Naive thymus-derived CD4-positive, alpha-beta T cell (primary cell): ENCODE data around the gene ZNF71. TPM values are rescaled to one million over a fixed set of nuclear protein-coding genes. Genes with fewer than 3 reads are reported as not detected.
A peak's percentile ranks its signal among the peaks of the same experiment; 100 is the strongest.

ENCODE experiments used
- ATAC-seq: fragments of 150-1000 bp; cut with Tn5 transposase; 2 replicates; pipeline ENCODE4 v1.10.0; 2021; ENCODE audit warnings: mild to moderate bottlenecking, moderate library complexity
- CTCF ChIA-PET: fragments of 350-600 bp; sonication (Branson Sonifier 250); formaldehyde crosslinking; loops from one replicate; lab custom pipeline; 2021; ENCODE audit warnings: antibody characterized with exemption; lab: Charles Lee
- POLR2A ChIA-PET: fragments of 350-600 bp; sonication (Branson Sonifier 250); formaldehyde crosslinking; loops from one replicate; lab custom pipeline; 2021; ENCODE audit warnings: antibody characterized with exemption, inconsistent platforms; lab: Charles Lee
- DNase-seq, 9 donors: peaks; one replicate each; pipeline versions ENCODE4 v3.0.0 to v3.0.0-alpha.2; 2020 to 2022; ENCODE audit warnings: mixed read lengths in 1 of 9
- H3K27ac ChIP-seq: one replicate; pipeline ENCODE4 v1.7.0; 2013; ENCODE audit warnings: mild to moderate bottlenecking, low read depth, low read length, moderate library complexity
- H3K27me3 ChIP-seq, 2 donors: one replicate each; pipeline ENCODE4 v1.7.0; 2013; ENCODE audit warnings: low read length in 2 of 2, mild to moderate bottlenecking in 2 of 2, moderate library complexity in 2 of 2; ENCODE audit not compliant: control insufficient read depth in 2 of 2, insufficient read depth in 2 of 2
- H3K36me3 ChIP-seq, 3 experiments: 1 replicate in 2 of 3; 2 replicates in 1 of 3; pipeline ENCODE4 v1.7.0; 2013; ENCODE audit warnings: low read length in 3 of 3, mild to moderate bottlenecking in 3 of 3, moderate library complexity in 1 of 3; ENCODE audit not compliant: insufficient read depth in 3 of 3, control insufficient read depth in 2 of 3
- H3K4me1 ChIP-seq, 2 donors: one replicate each; pipeline ENCODE4 v1.7.0; 2013; ENCODE audit warnings: low read length in 2 of 2, mild to moderate bottlenecking in 2 of 2, moderate library complexity in 1 of 2; ENCODE audit not compliant: control insufficient read depth in 2 of 2, insufficient read depth in 2 of 2
- H3K4me3 ChIP-seq: 2 replicates; pipeline ENCODE4 v1.7.0; 2013; ENCODE audit warnings: mild to moderate bottlenecking, low read length
- H3K9me3 ChIP-seq, 3 experiments: 1 replicate in 2 of 3; 2 replicates in 1 of 3; pipeline ENCODE4 v1.7.0; 2013; ENCODE audit warnings: low read length in 3 of 3; ENCODE audit not compliant: control insufficient read depth in 2 of 3
- H3K27ac Mint-ChIP-seq, 9 donors: one replicate each; pipeline ENCODE4 v1.8.0; 2020 to 2022; ENCODE audit warnings: mixed read lengths in 9 of 9, mild to moderate bottlenecking in 8 of 9, moderate library complexity in 5 of 9, inconsistent platforms in 2 of 9
- H3K27me3 Mint-ChIP-seq, 5 donors: one replicate each; pipeline ENCODE4 v1.8.0; 2021 to 2022; ENCODE audit warnings: mixed read lengths in 5 of 5, mild to moderate bottlenecking in 1 of 5
- H3K36me3 Mint-ChIP-seq, 5 donors: one replicate each; pipeline ENCODE4 v1.8.0; 2020 to 2022; ENCODE audit warnings: mixed read lengths in 5 of 5, mild to moderate bottlenecking in 3 of 5, inconsistent platforms in 1 of 5
- H3K4me1 Mint-ChIP-seq, 7 donors: one replicate each; pipeline ENCODE4 v1.8.0; 2020 to 2022; ENCODE audit warnings: mixed read lengths in 7 of 7, mild to moderate bottlenecking in 3 of 7, inconsistent platforms in 1 of 7
- H3K4me3 Mint-ChIP-seq, 10 donors: one replicate each; pipeline ENCODE4 v1.8.0; 2020 to 2022; ENCODE audit warnings: mild to moderate bottlenecking in 10 of 10, mixed read lengths in 10 of 10, moderate library complexity in 6 of 10, inconsistent platforms in 2 of 10
- H3K9me3 Mint-ChIP-seq, 11 donors: one replicate each; pipeline ENCODE4 v1.8.0; 2020 to 2022; ENCODE audit warnings: mixed read lengths in 11 of 11, mild to moderate bottlenecking in 4 of 11, inconsistent platforms in 1 of 11, moderate library complexity in 1 of 11
- intact Hi-C, 2 donors: fragments of 100-400 bp; cut with micrococcal nuclease; formaldehyde crosslinking; loops; one replicate each; pipeline ENCODE4 v1.15.1; 2023
- polyA plus RNA-seq, 2 donors: library from polyadenylated mRNA; unstranded; fragments of 300-500 nt; fragmentation: Illumina TruSeq; gene quantifications; one replicate each; pipeline ENCODE4 v1.2.3, GENCODE V29; 2021
- total RNA-seq, 6 experiments: library from RNA in 5 of 6; stranded (reverse) in 5 of 6; gene quantifications; 1 replicate in 5 of 6; 2 replicates in 1 of 6; pipeline ENCODE4 v1.2.3 and lab custom pipeline; 2021 to 2026

The ZNF71 gene
- total RNA-seq (1 to 10 TPM; 4.5 to 7.7 (median 6.6) TPM), polyA plus RNA-seq (10 to 100 TPM in 1 of 2 donors, 1 to 10 TPM in 1; 7.7 to 12.9 TPM), total RNA-seq (lab: John Stamatoyannopoulos, UW) (10.2 reads per million, percentile 36 among the genes with 10 or more reads in this experiment)

DNA sequence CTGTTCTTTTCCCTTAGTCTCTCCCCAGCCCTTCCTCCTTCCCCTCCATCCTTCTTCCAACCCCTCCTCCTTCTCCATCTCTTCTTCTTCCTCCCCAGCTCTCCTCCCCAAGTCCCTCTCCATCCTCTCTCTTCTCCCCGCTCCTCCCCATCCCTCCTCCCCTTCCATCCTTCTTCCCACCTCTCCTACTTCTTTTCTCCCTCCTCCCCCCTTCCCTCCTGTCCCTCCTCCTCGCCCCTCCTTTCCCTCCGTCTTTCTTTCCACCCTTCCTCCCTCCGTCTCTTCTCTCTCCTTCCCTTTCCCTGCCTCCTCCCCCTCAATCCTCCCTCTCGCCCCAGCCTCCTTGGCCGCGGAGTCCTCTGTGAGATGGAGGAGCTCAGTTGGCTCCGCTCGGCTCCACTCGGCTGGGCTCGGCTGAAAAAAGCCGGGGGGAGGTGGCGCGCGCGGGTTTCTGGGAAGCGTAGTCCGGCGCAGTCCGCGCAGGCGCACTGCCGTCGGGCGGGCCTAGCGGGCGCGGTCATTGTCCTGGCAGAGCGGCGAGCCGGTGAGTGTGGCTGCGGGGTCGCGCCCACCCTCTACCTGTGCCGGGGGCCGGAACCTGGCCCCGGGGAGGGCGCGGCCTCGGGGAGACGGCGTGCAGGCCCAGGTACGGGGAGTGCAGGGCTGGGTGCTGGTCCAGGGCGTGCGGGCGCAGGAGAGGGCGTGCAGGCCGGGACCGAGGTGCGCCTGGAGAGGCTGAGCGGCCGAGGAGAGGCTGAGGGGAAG is at the start of gene ZNF71:
Gene ZNF71 (plus strand): TSS at position 520 of the 765 bp plus-strand sequence. CDS start 6,257 bp downstream, outside the sequence.
- peak within 1 kb of the TSS; percentile 57 for H3K4me3 ChIP-seq
- peak within 1 kb of the TSS; percentile 71 for H3K27ac ChIP-seq
- H3K36me3 ChIP-seq: peaks cover 0 to 13% (median 0%) of the 10 kb centered on the region in 3 experiments
- ChIA-PET POLR2A (interaction anchor here (0.6 to 1.2 kb wide), 4 partner anchors 15 to 941 kb away, joined by 3 to 4 read pairs (median 3); no protein-coding TSS in a partner anchor), CTCF (no interaction called here)
- ATAC-seq: peak; percentile 96
- peak within 1 kb of the TSS; percentile 72 to 94 (median 86) for H3K27ac Mint-ChIP-seq
- peaks cover 15 to 40% (median 32%) of the 10 kb centered on the region in 5 donors for H3K36me3 Mint-ChIP-seq
- peaks cover 0 to 3% of the 10 kb centered on the region in 2 donors for H3K4me1 ChIP-seq
- H3K9me3 ChIP-seq: peaks cover 0 to 21% (median 0%) of the 10 kb centered on the region in 3 experiments
- peaks cover 19 to 30% (median 21%) of the 10 kb centered on the region in 7 donors for H3K4me1 Mint-ChIP-seq
- H3K27me3 ChIP-seq: no peaks in the 10 kb centered on the region
- intact Hi-C loops: loop anchor here (1.0 to 10.0 kb wide), 9 partner anchors 28 to 1560 kb away; partner anchors contain the start of genes ZFP28 (in 2 of the 2), ZNF470 (in 2 of the 2), ZNF264 (in 1 of the 2) and ZNF329 (in 1 of the 2)
- peaks cover 10 to 65% (median 34%) of the 10 kb centered on the region in 11 donors for H3K9me3 Mint-ChIP-seq
- H3K27me3 Mint-ChIP-seq: no peaks in the 10 kb centered on the region
- peak; percentile 75 to 89 (median 81) for DNase-seq
- peak within 1 kb of the TSS; percentile 83 to 99 (median 90) for H3K4me3 Mint-ChIP-seq

DNA sequence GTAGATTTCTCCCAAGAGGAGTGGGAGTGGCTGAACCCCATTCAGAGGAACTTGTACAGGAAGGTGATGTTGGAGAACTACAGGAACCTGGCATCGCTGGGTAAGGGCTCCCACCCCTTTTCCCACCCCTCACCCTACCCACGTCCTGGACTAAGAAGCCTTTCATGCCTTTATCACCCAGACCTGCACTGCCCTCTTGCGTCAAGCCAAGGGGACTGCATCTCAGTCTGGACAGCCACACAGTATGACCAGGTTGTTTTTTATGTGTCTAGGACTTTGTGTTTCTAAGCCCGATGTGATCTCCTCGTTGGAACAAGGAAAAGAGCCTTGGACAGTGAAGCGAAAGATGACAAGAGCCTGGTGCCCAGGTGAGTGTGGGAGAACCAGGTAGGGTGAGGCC is 47.6 kb upstream of the ZNF71 start:
- Histone ChIP-seq H3K4me1 (no peaks in the 10 kb centered on the region), H3K27ac (no peak overlapping the region), H3K9me3 (peaks cover 4 to 82% (median 18%) of the 10 kb centered on the region in 3 experiments), H3K36me3 (peaks cover 0 to 73% (median 18%) of the 10 kb centered on the region in 3 experiments), H3K27me3 (no peaks in the 10 kb centered on the region), H3K4me3 (no peak overlapping the region)
- ATAC-seq (no peak), DNase-seq (no peak)
- no peaks in the 10 kb centered on the region for H3K27me3 Mint-ChIP-seq
- POLR2A ChIA-PET: no interaction called here
- CTCF ChIA-PET: no interaction called here
- intact Hi-C loops: no loop called here
- no peak overlapping the region for H3K27ac Mint-ChIP-seq
- H3K9me3 Mint-ChIP-seq: peaks cover 4 to 98% (median 60%) of the 10 kb centered on the region in 11 donors
- H3K4me3 Mint-ChIP-seq: no peak overlapping the region
- no peaks in the 10 kb centered on the region for H3K4me1 Mint-ChIP-seq
- peaks cover 38 to 84% (median 79%) of the 10 kb centered on the region in 5 donors for H3K36me3 Mint-ChIP-seq

DNA sequence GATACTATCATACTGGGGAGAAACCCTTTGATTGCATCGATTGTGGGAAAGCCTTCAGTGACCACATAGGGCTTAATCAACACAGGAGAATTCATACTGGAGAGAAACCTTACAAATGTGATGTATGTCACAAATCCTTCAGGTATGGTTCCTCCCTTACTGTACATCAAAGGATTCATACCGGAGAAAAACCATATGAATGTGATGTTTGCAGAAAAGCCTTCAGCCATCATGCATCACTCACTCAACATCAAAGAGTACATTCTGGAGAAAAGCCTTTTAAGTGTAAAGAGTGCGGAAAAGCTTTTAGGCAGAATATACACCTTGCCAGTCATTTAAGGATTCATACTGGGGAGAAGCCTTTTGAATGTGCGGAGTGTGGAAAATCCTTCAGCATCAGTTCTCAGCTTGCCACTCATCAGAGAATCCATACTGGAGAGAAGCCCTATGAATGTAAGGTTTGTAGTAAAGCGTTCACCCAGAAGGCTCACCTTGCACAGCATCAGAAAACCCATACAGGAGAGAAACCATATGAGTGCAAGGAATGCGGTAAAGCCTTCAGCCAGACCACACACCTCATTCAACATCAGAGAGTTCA is 40.7 kb upstream of the ZNF71 start:
- Mint-ChIP-seq H3K27ac (no peak overlapping the region), H3K36me3 (peaks cover 41 to 71% (median 53%) of the 10 kb centered on the region in 5 donors), H3K4me1 (no peaks in the 10 kb centered on the region), H3K9me3 (peaks cover 16 to 98% (median 64%) of the 10 kb centered on the region in 11 donors), H3K4me3 (no peak overlapping the region), H3K27me3 (no peaks in the 10 kb centered on the region)
- CTCF ChIA-PET: no interaction called here
- no peaks in the 10 kb centered on the region for H3K4me1 ChIP-seq
- no peak for ATAC-seq
- peaks cover 0 to 36% (median 18%) of the 10 kb centered on the region in 3 experiments for H3K36me3 ChIP-seq
- H3K9me3 ChIP-seq: peaks cover 11 to 89% (median 29%) of the 10 kb centered on the region in 3 experiments
- POLR2A ChIA-PET: interaction anchor here (0.6 kb wide), 1 partner anchor 1936 kb away, joined by 3 read pairs; no protein-coding TSS in a partner anchor
- no peaks in the 10 kb centered on the region for H3K27me3 ChIP-seq
- intact Hi-C loops: no loop called here
- H3K27ac ChIP-seq: no peak overlapping the region
- DNase-seq: no peak
- H3K4me3 ChIP-seq: no peak overlapping the region

DNA sequence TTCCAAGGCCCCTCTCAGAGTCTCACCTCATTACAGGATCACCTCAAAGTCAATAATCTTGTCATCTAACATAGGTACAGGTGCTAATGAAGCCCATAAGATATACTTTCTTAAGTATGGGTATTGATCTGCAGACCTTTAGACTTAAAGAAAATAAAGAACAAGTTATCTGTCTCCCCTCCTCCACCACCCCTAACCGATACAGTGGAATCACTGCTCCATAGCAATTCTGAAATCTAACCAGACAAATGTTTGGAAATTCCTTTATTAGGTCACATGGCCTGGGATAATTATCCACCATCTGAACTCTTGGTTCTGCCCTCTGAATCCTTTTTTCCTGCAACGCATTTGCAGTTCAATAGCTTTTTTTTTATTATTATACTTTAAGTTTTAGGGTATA is 32.3 kb upstream of the ZNF71 start:
- H3K27ac Mint-ChIP-seq: no peak overlapping the region
- no peak overlapping the region for H3K4me3 Mint-ChIP-seq
- peaks cover 21 to 57% (median 34%) of the 10 kb centered on the region in 5 donors for H3K36me3 Mint-ChIP-seq
- Histone ChIP-seq H3K4me1 (peaks cover 0 to 1% of the 10 kb centered on the region in 2 donors), H3K4me3 (no peak overlapping the region), H3K9me3 (peaks cover 0 to 81% (median 16%) of the 10 kb centered on the region in 3 experiments), H3K36me3 (peaks cover 0 to 9% (median 0%) of the 10 kb centered on the region in 3 experiments), H3K27me3 (no peaks in the 10 kb centered on the region), H3K27ac (no peak overlapping the region)
- ATAC-seq (no peak), DNase-seq (no peak)
- H3K27me3 Mint-ChIP-seq: no peaks in the 10 kb centered on the region
- ChIA-PET POLR2A (no interaction called here), CTCF (no interaction called here)
- intact Hi-C loops: no loop called here
- H3K9me3 Mint-ChIP-seq: peaks cover 10 to 98% (median 68%) of the 10 kb centered on the region in 11 donors
- H3K4me1 Mint-ChIP-seq: peaks cover 9 to 17% (median 10%) of the 10 kb centered on the region in 7 donors

DNA sequence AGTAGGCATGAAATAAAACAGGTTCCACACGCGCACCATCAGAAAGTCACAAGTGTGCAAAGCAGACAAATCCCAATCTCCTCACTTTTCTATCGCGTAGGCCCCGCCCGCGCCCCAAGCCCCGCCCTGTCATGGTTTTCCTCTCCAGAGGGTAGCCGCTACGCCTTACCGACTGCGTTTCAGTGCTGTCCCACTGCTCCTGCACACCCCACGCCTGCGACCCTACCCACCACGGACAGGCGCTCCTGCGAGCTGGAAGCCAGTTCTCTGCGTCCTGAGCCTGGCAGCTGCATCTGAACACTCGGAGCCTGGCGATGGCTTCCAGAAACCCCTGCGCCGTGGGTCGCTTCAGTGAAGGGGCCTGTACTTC is 28.2 kb upstream of the ZNF71 start:
- peak; percentile 44 for ATAC-seq
- Mint-ChIP-seq H3K4me1 (peaks cover 10 to 25% (median 13%) of the 10 kb centered on the region in 7 donors), H3K27me3 (no peaks in the 10 kb centered on the region), H3K36me3 (peaks cover 35 to 66% (median 51%) of the 10 kb centered on the region in 5 donors), H3K27ac (peak overlapping the region; percentile 59 to 91 (median 84)), H3K4me3 (peak overlapping the region; percentile 89 to 98 (median 96)), H3K9me3 (peaks cover 10 to 96% (median 49%) of the 10 kb centered on the region in 11 donors)
- Histone ChIP-seq H3K4me3 (peak overlapping the region; percentile 86), H3K4me1 (peaks cover 0 to 9% of the 10 kb centered on the region in 2 donors), H3K27ac (peak overlapping the region; percentile 77), H3K36me3 (peaks cover 0 to 31% (median 8%) of the 10 kb centered on the region in 3 experiments), H3K9me3 (peaks cover 7 to 78% (median 11%) of the 10 kb centered on the region in 3 experiments), H3K27me3 (no peaks in the 10 kb centered on the region)
- DNase-seq: peak in 1 of 9 donors; percentile 46
- ChIA-PET CTCF (no interaction called here), POLR2A (interaction anchor here (0.5 to 1.2 kb wide), 2 partner anchors 28 to 606 kb away, joined by 3 to 4 read pairs; partner anchors contain the start of gene ZFP28)
- intact Hi-C loops: loop anchor here (1.0 to 2.0 kb wide), 8 partner anchors 28 to 1588 kb away; partner anchors contain the start of genes ZFP28 (in 2 of the 2), ZNF582 (in 2 of the 2), ZNF71 (in 2 of the 2) and ZNF583 (in 1 of the 2)
